ENCODE results near the gene KRTAP25-1.

The KRTAP25-1 gene, protein sequence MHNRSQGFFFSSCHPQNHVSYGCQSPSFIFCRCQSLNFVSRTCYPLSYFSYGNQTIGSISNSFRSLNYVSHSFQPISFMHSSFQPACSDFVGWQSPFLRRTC

DNA sequence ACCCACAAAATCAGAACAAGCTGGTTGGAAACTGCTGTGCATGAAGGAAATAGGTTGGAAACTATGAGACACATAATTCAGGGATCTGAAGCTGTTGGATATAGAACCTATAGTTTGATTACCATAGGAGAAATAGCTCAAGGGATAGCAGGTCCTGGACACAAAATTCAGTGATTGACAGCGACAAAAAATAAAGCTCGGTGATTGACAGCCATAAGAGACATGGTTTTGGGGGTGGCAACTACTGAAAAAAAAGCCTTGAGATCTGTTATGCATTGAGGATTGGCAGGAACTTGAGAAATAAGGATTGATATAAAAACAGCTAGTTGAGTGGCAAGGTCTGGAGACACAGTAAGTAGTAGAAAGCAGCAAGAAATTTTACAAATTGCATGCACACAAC lies at the start of gene KRTAP25-1:
TSS of gene KRTAP25-1 (minus strand) at position 300 of the 400 bp plus-strand sequence. CDS start at position 276, 24 bp downstream.
- DNase-seq: no peak

DNA sequence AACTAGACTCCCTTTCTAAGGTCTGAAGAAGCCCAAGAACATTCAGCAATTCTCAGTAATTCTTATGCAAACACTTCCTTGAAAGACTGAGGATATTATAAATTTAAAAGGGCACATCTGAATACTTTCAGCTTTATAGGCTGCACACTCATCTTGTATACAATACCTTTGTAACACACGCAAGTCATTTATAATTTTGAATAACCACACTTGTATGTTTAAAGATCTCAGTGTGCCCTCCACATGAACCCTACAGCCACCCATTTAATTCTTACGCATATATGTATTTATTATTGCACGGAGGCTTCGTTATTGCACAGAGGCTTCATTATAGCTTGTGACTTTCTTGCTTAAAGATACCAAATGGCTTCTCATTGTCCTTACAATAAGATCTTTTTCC lies 49.4 kb upstream of the KRTAP25-1 start:
- DNase-seq: no peak

DNA sequence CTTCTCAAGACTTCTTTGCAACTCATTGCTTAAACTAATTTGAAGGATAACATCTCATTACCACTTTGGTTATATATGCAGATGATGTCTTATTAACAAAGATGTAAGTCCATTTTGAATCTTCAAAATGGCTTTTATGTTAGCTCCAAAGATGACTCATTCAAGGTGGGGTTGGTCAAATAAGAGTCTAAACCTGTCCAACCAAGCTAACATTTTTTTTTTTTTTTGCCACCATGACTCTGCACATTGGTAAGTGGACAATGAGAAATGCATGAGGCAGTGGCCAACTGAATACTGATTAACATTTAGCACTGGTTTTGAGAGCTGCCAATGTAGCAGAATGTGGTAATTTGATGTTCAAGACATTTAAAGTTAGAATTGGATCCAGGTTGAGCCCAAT lies 48.5 kb upstream of the KRTAP25-1 start:
- DNase-seq: no peak

GRCh38 chr21:30337276-30337744 lies 48.0 kb upstream of the KRTAP25-1 start, which contains the start of gene KRTAP27-1:
Gene KRTAP27-1 (minus strand): TSS chr21:30337694. CDS start chr21:30337668, 26 bp downstream.
- no peak for DNase-seq

DNA sequence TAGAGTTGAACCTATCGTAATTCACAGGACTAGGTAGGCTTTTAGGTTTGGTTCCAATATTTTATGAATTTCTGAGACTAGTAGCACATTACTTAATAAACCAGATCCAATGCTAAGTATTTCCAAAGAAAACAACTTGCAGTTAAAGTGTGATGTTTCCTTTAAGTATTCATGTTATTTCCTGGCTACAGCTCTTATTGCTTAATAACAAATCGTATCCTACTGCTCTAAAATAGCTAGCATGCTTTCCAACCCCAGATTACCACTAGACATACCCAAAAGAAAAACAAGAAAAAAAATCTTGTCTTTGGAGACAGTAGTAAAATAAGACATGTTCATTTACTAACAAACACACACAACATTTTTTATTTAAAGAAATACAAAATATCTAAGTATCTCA lies 47.3 kb upstream of the KRTAP25-1 start:
- no peak for DNase-seq

DNA sequence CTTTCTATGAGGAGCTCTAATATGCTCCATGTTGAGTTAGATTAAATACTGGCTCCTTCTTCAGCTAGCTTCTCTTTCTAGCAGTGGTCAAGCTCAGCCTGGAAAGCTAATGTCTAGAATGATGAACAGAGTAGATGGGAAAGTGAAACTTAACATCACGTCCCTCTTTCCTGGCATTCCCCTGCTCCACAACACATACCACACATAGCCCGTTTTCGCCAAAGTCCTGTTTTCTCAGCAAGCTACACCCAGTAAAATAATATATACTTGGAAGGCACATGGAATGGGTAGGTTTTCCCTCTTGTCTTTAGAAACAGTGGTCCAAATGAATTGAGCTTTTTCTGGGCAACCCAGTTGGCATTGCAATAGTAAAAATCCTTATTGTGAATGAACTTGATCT lies 44.4 kb upstream of the KRTAP25-1 start:
- DNase-seq: no peak

GRCh38 chr21:30332681-30333080 lies 43.4 kb upstream of the KRTAP25-1 start:
- DNase-seq: no peak

DNA sequence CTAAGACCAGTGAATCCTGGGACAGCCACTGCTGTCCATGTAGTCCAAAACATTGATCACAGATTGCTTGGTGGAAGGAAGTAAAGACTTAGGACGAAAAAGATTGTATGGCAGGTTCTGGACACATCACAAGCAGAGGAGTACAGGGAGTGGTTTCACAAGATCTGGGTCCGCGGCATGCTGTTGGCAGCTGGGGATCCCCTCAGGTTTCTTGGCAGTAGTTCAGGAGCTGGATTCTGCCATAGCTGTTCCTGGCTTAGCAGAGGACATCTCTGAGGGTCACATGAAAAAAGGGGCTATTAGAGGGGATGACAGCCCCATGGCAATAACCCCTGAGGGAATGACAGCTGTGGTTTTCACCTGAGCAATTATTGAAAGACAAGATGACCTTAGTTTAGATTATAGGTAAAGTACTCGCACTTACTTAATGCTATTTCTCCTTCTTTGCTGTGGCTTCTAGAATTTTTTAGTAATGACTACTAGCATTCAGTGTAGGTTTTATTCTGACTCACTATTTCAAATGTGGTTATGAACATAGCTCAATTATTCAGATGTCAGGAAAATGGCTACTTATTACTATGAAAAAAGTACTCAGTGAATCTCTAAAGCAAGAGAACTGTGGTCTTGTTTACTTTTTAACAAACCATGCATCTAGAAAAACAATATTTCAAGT lies 40.0 kb upstream of the KRTAP25-1 start:
- DNase-seq: no peak

GRCh38 chr21:30326390-30326789 lies 37.1 kb upstream of the KRTAP25-1 start:
- no peak for DNase-seq

DNA sequence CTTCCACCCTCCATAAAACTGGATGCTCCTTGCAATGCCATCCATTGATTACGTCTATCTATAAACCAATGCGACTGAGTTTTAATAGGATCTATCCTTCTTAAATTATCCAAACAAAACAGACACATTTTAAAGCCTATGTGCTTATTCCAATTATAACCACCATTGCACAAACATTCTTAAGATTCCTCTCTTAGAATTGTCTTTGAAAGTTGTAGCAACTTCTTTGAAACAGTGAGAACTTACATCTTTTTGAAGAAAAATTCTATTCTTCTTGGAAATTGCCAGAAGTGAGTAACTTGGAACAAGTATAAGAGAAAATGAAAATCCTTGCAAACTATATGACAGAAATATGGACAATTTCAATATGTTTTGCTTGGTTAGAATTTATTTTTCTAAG lies 30.9 kb upstream of the KRTAP25-1 start, which contains the start of gene KRTAP26-1:
TSS of gene KRTAP26-1 (minus strand) at position 101 of the 400 bp plus-strand sequence. CDS start 280 bp downstream, outside the sequence.
- no peak for DNase-seq

DNA sequence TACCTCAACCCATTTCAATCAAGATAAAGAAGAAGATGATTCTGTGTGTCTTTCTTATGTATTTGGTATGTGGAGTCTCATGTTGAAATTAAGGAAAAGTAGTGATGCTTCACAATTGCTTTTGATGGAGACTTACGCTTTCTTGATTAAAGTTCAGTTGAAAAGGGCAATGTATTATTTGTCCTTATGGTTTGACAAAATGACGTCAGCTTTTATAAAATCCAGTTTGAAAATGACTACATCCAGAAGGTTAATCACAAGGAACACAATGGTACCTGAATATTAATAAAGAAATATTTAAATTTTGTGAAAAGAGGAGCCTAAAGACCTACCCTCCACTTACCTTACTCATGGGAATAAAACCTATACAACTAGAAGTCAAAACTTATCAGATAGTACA lies 26.4 kb upstream of the KRTAP25-1 start:
- DNase-seq: no peak

GRCh38 chr21:30306884-30307283 lies 17.6 kb upstream of the KRTAP25-1 start:
- DNase-seq: no peak

DNA sequence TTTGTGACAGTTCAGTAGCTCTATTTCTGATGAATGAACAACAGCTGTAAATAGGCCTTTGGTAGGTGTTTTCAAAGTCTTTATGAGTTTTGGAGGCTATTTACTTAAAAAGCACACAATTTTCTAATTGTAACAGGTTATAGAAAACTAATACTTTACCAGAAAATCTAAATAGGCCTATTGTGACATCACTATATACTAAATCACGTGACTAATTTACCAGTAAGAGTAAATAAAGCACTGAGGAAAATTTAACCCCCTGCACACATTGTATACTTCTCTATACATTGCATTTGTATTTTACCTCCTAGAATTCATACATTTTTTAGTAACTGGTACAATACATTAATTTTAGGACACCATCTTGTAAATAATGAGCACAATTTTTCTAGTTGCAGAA lies 15.8 kb upstream of the KRTAP25-1 start:
- no peak for DNase-seq

DNA sequence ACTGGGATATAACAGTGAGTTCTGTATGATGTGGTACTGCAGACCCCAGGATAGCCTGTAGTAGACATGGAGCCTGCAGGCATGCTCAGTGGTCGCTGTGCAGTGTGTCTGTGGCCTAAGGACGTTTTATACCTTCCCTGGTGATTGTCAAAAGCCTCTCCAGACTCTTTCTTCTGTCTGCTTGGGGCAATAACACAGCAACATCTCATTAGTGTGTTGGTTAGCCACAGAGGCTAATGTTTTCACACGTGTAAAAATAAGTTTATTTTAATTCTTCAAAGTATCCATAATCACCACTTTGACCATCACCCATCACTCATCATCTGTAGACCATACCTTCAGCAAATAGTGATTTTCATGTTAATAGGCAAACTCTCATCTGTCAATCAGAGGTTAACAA lies 6.5 kb downstream of the KRTAP25-1 start, which contains the start of gene KRTAP24-1:
TSS of gene KRTAP24-1 (minus strand) at position 101 of the 400 bp plus-strand sequence. CDS start at position 83, 18 bp downstream.
- DNase-seq: no peak

GRCh38 chr21:30271611-30272010 lies 17.7 kb downstream of the KRTAP25-1 start:
- no peak for DNase-seq

- no peak for DNase-seq
These were observed 18.2 kb downstream of the KRTAP25-1 start for GRCh38 chr21:30271156-30271555.

GRCh38 chr21:30269803-30270530 lies 19.3 kb downstream of the KRTAP25-1 start:
- DNase-seq: no peak

- no peak for DNase-seq
These were observed 20.6 kb downstream of the KRTAP25-1 start for GRCh38 chr21:30268608-30269197.

DNA sequence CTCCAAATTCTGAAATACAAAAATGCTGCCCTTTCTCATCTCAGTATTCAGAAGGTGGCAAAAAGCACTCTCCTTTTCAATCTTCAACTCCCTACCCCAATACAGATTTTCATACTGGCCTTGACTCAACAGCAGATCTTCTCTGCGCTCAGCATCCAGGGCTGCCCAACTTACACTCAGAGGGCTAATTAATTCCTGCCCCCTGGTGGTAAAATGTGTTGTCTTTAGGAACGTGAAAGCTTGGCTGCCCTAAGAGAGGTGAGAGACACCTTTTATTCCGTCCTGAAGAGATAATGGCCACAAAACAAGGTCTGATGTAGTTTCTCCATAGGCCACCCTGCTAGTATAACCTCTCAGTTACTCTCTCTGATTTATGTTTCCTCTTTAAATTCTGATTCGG lies 31.5 kb downstream of the KRTAP25-1 start:
- no peak for DNase-seq

- DNase-seq: no peak
These were observed 33.2 kb downstream of the KRTAP25-1 start for GRCh38 chr21:30256100-30256499.

DNA sequence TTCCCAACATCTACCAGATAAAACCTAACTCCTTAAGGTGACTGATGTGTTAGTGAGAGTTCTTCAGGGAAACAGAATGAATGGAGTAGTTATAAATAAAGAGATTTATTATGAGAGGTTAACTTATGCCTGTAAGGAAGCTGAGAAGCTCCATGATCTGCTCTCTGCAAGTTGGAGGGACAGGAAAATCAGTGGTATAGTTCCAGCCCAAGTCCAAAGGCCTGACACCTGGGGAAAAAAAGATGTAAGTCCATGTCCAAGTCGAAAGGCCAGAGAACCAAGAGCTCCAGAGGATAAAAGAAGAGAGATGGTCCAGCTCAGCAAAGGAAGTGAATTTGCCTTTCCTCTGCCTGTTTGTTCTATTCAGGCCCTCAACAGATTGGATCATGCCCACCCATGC lies 33.6 kb downstream of the KRTAP25-1 start:
- no peak for DNase-seq

DNA sequence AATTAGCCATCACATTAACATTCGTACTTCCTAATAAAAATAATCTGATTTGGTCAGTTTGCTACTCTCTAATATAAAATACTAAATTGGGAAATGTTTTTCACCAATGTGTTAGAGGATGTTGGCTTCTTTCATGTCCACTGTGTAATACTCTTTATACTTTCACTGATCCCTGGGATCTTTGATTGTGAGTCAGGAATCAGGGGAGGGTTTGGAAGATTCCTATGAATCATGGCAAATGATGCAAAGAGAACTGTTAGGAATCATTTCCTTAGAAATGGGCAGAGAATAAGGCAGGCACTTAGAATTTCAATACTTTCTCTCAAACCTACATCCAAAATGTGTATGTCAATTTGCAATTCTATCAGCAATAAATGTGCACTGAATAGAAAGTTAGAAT lies 37.5 kb downstream of the KRTAP25-1 start:
- DNase-seq: no peak

- DNase-seq: no peak
These were observed 39.4 kb downstream of the KRTAP25-1 start for GRCh38 chr21:30249936-30250335.

Measured in bone marrow (tissue), 2 donors.